NCI-H2029 treated with DMSO at 0.1 percent for 48 hours (cell line): ENCODE data around the gene TNN.

Source experiments
- DNase-seq: peaks from one replicate; lab custom pipeline; 2025; lab: John Stamatoyannopoulos, UW

TNN gene

DNA sequence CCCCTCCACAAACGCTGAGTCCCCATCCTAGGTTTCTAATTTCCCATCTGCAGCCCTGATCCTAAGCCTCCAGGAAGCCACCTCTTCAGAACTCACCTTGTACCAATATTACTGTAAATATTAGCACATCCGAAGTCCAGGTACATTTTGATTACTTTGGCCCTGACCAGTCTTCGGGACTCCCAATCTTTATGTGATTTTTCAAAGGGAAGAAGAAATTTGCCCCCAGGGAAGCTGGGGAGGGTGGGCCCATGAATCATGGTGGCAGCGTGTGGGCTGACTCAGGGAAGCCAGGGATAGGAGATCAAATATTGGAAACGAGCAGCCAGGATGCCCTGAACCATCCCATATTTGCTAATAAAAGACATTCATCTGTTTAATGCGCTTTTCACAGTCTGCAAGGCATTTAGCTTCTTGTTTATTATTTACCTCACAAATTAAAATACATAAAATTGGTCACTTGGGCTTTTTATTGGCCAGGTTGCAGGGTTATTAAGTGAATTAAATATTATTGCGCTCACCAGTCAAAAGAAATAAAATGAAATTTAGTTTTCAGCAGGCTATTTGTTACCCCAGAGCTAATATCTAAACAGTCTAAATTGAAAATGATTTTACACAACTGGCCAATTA, 78.4 kb downstream of the TNN start:
- DNase-seq, result no peak

GRCh38 chr1:175146529-175147213, 79.0 kb downstream of the TNN start:
- no peak for DNase-seq

GRCh38 chr1:175147569-175147968, 79.9 kb downstream of the TNN start:
- DNase-seq, result no peak

GRCh38 chr1:175148068-175148467, 80.4 kb downstream of the TNN start:
- no peak for DNase-seq

- no peak for DNase-seq
Observed at GRCh38 chr1:175150596-175151319, 83.1 kb downstream of the TNN start.

- no peak for DNase-seq
Observed at GRCh38 chr1:175152006-175152652, 84.5 kb downstream of the TNN start.

DNA sequence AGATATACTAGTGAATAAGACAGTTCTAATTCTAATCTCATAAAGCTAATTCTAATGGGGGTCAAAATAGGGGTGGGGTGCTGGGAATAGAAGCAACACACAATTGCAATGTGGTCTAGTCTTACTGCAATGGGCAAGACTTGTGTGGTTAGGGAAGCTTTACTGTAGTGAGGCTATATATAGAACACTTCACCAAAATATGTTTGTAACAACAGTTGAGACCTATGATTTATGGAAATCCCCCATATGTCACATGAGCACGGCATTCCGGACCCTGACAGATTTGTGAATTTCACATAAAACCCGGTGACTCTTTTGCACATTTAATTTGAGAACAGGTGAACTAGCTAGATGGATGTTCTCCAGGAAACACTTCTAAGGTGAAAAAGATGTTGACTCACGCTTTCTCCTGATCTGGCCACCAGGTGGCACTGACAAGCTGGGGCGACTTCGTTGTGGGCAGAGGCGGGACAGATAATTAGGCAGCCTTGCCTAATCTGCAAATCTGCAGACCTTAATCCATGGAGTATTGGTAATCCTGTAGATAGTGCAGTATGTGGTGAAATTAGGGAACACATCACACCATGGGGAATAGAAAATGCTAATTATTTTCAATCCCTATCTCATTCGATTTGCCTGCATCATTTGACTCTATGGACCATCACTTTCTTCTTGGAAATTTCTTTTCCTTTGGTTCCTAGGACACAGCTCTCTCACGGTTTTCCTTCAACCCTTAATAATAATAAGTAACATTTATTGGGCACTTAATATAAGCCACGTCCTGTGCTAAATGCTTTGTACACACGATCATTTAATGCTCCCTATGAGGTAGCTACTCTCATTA, 87.2 kb downstream of the TNN start:
- no peak for DNase-seq

GRCh38 chr1:175155473-175155856, 87.8 kb downstream of the TNN start:
- DNase-seq, result no peak

- no peak for DNase-seq
Observed at GRCh38 chr1:175155936-175156335, 88.3 kb downstream of the TNN start.

DNA sequence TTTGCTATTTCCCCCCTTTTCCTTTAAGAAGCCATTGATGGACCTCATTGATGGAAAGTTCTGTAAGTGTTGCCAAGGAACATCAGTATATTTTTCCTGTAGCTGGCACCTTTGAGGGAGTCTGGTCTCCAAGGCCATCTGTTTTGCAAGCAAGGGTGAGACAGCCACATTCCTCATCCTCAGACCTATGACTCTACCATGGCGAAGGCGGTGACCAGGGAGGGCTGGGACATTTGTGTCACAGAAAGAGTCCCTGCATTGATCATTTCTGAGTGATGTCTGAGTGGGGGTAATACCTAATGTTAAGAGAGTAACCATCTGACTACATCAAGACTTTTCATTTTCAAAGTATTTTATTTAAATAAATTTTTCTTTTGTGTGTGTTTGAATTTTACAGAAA, 89.6 kb downstream of the TNN start:
- no peak for DNase-seq

GRCh38 chr1:175158170-175158591, 90.5 kb downstream of the TNN start:
- DNase-seq, result no peak

- no peak for DNase-seq
Observed at GRCh38 chr1:175162955-175163354, 95.3 kb downstream of the TNN start.

- no peak for DNase-seq
Observed at GRCh38 chr1:175163702-175164101, 96.1 kb downstream of the TNN start.

- no peak for DNase-seq
Observed at GRCh38 chr1:175164751-175165150, 97.1 kb downstream of the TNN start.

DNA sequence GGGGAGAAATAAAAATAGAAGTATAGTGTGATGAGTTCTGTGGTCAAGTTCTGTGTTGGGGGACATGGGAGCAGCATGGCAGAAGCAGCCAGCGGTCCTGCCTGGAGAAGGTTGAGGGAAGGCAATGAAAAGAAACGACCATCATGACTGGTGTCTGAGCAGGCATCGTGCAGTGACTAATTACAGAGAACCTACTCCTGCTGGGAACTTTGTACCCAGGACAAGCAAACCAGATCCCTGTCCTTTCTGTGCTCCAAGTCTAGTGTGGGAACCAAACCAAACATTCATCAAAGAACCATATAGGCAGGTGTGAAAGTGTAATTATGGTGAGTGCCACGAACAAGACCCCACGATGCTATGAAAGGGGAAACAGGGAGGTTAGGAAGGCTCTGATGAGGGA, 99.1 kb downstream of the TNN start:
- DNase-seq, result no peak

DNA sequence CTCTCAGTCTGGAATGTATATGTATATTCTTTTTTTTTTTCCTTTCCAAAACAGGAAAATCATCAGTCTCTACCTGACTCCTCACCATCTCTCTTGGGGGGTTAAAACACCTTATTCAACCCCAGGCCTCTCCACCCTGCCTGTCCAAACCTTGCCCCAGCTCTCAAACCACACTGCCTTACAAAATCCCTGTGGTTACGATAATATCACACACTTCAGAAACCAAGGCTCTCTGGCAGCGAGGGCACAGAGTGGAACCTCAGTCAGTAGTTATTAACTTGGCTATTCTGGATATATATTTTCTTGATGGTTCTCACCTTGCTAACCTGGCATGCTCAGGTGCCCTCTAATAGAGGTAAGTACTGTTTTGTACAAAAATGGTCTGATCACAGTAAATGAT, 100.2 kb downstream of the TNN start:
- no peak for DNase-seq

GRCh38 chr1:175168782-175169181, 101.1 kb downstream of the TNN start:
- DNase-seq, result no peak

DNA sequence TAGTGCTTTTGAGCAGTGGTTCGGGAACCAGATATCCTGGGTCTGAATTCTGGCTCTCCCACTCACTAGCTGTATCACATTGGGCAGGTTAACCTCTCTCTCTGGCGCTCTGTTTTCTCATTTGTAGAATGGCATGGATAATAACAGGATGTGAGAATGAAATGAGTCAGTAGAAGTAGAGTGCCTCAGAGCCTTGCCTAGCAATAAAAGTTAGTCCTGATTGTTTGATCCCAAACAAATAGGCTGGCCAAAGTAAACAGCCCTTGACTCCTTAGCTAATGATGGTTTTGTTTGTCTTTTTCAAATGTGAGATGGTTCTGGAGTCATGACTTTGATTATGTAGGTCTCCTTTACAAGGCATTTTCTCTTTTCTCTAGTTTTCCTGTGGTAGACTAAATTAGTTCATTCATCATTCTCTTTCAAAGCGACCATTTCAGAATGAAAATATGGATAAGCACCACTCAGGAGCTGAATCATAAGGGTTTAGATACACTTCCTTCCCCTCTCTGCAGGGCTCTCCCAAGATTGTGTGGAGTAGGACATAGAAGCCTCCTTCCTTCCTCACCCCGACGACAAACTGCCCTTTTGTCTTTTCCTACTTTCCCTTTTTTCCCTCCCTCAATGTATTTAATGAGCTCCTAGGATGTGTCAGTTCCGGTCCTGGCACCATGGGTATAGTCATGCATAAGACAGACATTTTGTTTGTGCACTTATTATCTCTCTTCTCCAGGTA, 101.8 kb downstream of the TNN start:
- peak; percentile 25 for DNase-seq

DNA sequence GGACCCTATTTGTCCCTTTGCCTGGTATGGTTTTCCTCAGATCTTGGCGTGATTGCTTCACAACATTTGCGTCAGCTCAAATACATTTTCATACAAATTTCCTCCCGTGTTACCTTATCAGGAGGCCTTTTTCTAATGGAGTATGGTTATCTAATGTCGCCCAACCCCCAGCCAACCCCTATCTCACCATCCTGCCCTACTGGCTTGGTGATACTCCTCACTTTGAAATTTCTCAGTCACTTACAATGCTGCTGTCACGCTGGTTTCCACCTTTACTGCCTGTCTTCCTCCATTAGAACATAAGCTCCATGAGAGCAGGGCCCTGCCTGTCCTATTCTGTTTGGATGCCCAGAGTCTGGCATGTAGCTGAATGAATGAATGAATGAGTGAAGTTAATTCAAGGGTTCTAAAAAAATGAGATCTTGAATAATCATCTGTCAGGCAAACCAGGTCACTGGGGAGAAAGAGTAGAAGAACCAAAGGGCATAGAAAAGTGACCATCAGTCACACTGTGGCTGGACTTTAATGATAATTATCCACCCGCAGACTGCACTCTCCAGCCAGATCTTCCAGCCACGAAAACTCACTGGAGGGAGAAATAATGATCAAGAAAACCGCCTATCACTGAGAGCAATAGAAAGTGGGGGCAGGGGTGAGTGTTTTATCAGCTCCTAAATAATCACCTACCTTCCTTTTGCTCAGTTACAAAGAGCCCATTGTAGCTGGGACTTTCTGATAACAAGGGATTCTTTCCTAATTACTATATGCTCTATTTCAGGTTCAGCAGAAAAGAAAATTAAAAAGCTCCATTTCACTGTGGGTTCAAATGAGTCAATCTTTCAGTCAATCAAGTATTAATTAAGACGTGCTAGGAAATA, 103.6 kb downstream of the TNN start:
- DNase-seq, result no peak

DNA sequence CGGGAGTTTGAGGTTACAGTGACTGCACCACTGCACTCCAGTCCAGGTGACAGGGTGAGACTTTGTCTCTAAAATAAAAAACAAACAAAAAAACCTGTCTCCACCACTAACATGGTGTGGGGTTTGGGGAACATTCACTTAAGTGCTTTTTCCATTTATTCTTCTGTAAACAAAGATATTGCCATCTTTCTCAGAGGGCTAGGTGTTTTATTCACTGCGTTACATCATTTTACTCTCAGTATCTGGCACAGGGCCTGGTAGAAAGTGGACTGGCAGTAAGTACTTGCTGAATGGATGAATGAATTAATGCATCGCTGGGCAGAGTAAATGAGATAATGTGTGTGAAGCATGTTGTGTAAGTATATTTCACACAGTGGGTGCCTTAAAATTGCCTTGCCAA, 104.9 kb downstream of the TNN start:
- peak; percentile 57 for DNase-seq
